ENCODE measurements around the gene CYTL1. TPM values are rescaled to one million over a fixed set of nuclear protein-coding genes. Genes with fewer than 3 reads are reported as not detected.

The CYTL1 gene
- total RNA-seq, 6 experiments from 2014 or later, result 0.20 TPM; not detected in 5

DNA sequence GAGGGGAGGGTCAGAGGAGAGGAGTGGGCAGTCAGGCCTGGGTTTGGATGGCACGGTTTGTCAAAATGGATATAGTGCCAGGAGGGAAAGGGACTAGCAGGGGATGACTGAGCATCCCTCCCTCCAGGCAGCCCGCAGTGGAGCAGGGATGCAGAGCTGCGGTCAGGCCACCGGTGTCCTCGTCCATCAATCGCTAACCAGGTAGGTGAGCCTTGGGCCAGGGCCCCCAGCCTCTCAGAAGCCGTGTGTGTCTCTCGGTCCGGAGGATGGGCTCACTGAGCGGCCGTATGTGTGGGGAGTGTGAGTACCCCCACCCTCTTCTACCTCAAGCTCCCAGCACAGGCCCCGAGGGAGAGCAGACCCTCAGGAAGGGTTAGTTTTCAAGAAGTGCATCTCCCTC, 538 bp upstream of the CYTL1 start:
- DNase-seq, result no peak
- H3K4me3 ChIP-seq, result no peak overlapping the region
- no peaks in the 10 kb centered on the region for H3K9me3 ChIP-seq
- peak in 1 of 4 donors; percentile 9 for ATAC-seq
- 38% methylated on average over 3 of the region's 12 CpGs for WGBS (ENCODE audit: insufficient coverage, low coverage, low lambda C conversion rate, missing lambda C conversion rate)
- H3K4me1 ChIP-seq, result no peaks in the 10 kb centered on the region
- TF ChIP-seq POLR2A (IDR thresholded peaks at IDR 0.05), result no peak
- TF ChIP-seq CTCF (IDR thresholded peaks at IDR 0.05), result no peak
- intact Hi-C loops (cut with DNase I), result no loop called here
- no peaks in the 10 kb centered on the region for H3K27me3 ChIP-seq
- no peaks in the 10 kb centered on the region for H3K36me3 ChIP-seq
- H3K27ac ChIP-seq, result no peak overlapping the region

GRCh38 chr4:5018603-5019002, 655 bp downstream of the CYTL1 start:
- Histone ChIP-seq H3K4me1 (no peaks in the 10 kb centered on the region), H3K27me3 (no peaks in the 10 kb centered on the region), H3K36me3 (no peaks in the 10 kb centered on the region), H3K27ac (no peak overlapping the region), H3K4me3 (no peak overlapping the region), H3K9me3 (no peaks in the 10 kb centered on the region)
- intact Hi-C loops (cut with DNase I), result no loop called here
- ATAC-seq, result no peak
- DNase-seq, result no peak
- TF ChIP-seq POLR2A (IDR thresholded peaks at IDR 0.05), result no peak
- no peak for TF ChIP-seq CTCF (IDR thresholded peaks at IDR 0.05)
- WGBS (ENCODE audit: insufficient coverage, low coverage, low lambda C conversion rate, missing lambda C conversion rate), result 21% methylated on average over 4 of the region's 6 CpGs

DNA sequence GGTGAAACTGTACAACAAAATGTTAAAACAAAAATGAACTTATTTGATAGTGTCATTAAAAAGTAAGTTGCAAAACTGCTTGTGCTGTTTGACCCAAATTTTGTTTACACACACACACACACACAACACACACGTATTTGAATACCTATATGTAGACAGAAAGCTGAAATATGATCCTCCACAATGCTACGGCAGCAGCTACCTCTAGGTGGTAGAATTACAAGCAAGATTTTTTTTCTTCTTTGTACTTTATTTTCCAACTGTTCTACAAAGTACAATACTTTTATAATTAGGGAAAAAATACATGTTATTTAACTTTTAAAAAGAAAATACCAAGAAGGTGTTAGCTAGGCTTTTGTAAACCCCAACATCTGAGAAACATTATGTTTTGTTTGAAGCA, 1.2 kb downstream of the CYTL1 start:
- Histone ChIP-seq H3K27ac (no peak overlapping the region), H3K9me3 (no peaks in the 10 kb centered on the region), H3K27me3 (no peaks in the 10 kb centered on the region), H3K4me3 (no peak overlapping the region), H3K4me1 (no peaks in the 10 kb centered on the region), H3K36me3 (no peaks in the 10 kb centered on the region)
- intact Hi-C loops (cut with DNase I), result no loop called here
- TF ChIP-seq POLR2A (IDR thresholded peaks at IDR 0.05) (no peak), CTCF (IDR thresholded peaks at IDR 0.05) (no peak)
- DNase-seq (no peak), ATAC-seq (no peak)
- WGBS (ENCODE audit: insufficient coverage, low coverage, low lambda C conversion rate, missing lambda C conversion rate), result 13% methylated on average over 2 of the region's 2 CpGs

GRCh38 chr4:5014007-5014682, 5.1 kb downstream of the CYTL1 start:
- intact Hi-C loops (cut with DNase I), result no loop called here
- no peak for ATAC-seq
- H3K9me3 ChIP-seq, result no peaks in the 10 kb centered on the region
- H3K27me3 ChIP-seq, result no peaks in the 10 kb centered on the region
- TF ChIP-seq CTCF (IDR thresholded peaks at IDR 0.05) (no peak), POLR2A (IDR thresholded peaks at IDR 0.05) (no peak)
- H3K27ac ChIP-seq, result no peak overlapping the region
- DNase-seq, result no peak
- H3K4me3 ChIP-seq, result no peak overlapping the region
- H3K4me1 ChIP-seq, result no peaks in the 10 kb centered on the region
- 53% methylated on average over 7 of the region's 7 CpGs for WGBS (ENCODE audit: insufficient coverage, low coverage, low lambda C conversion rate, missing lambda C conversion rate)
- no peaks in the 10 kb centered on the region for H3K36me3 ChIP-seq

All from right lobe of liver (tissue), 6 donors.